IPS-NIHi11 (cell line): ENCODE data around the gene SPRR2G.
"Not testable (repeated sequence)": the region's sequence is repeated elsewhere in the genome, so short reads cannot be mapped to it uniquely, and the experiment has no call there.

Source experiments
- DNase-seq: peaks from one replicate; pipeline ENCODE4 v3.0.0; 2012; ENCODE audit warnings: mixed read lengths, low spot score

The SPRR2G gene

GRCh38 chr1:153150846-153151245 lies at the start of gene SPRR2G:
TSS of gene SPRR2G (minus strand) at chr1:153150890. CDS start at chr1:153150110, 780 bp downstream.
- DNase-seq = no peak

DNA sequence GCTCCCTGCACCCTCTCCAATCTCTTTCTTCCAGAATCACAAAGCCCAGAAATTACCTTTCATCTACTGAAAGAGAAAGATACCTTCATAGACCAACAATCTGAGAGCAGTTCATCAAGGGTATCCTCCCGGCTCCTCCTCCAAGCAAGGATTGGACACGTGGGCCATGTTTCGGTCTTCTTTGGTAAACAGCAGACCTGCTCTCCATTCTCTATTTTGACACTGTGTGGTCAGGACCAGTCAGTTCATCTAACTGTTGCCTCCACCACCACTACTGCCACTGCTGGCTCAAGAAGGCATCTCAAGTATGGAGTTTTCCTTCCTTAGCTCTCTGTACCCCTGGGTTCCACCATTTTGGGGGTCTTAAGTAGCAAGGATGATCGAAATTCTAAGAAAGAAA lies 44.5 kb upstream of the SPRR2G start:
- no peak for DNase-seq

DNA sequence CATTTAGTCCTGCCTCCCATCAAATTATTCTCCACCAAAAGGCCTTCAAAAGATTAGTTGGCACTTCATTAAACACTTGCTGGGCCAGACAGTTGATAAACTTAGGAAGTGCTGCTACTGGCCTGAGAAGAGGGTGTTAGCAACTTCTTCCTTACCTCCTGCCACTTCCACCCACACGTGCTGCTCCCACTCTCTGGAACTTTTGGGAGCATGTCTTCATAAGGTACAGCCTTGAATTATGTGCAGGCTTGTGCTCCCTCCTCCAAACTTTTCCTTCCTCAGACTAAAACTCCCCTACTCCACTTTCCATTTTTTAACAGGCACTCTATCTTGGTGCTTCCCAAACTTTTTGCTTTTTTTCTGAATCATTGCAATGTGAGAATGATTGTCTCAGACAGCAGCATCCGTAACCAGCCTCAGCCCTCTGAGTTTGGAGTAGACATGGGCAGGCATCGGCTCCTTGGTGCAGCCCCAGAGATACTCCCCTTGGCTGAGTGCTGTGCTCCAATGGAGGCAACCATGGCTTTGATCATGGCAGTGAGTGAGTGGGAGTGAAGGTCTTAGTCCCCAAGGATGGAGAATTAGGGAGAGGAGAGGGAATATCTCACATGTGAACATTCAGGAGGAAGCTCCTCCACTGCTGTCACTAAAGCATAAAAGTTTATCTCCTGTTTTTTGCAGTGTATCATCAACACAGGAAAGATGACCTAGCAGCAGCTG lies 43.8 kb upstream of the SPRR2G start:
- no peak for DNase-seq

- peak; percentile 60 for DNase-seq
Measured at GRCh38 chr1:153192697-153193096, 42.0 kb upstream of the SPRR2G start.

- DNase-seq = peak; percentile 31
Measured at GRCh38 chr1:153190373-153190772, 39.7 kb upstream of the SPRR2G start.

DNA sequence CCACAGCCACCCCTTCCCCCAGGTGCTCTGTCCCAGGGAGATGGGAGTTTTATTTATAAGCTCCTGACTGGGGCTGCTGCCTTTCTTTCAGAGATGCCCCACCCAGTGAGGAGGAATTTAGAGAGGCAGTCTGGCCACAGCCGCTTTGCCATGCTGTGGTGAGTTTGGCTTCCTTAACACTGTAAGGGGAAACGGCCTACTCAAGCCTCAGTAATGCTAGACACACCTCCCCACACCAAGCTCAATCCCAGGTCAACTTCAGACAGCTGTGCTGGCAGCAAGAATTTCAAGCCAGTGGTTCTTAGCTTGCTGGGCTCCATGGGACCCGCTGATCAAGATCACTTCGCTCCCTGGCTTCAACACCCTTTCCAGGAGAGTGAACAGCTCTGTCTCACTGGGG lies 37.6 kb upstream of the SPRR2G start:
- not testable (repeated sequence) for DNase-seq

GRCh38 chr1:153180556-153180955 lies 29.9 kb upstream of the SPRR2G start:
- DNase-seq = no peak

DNA sequence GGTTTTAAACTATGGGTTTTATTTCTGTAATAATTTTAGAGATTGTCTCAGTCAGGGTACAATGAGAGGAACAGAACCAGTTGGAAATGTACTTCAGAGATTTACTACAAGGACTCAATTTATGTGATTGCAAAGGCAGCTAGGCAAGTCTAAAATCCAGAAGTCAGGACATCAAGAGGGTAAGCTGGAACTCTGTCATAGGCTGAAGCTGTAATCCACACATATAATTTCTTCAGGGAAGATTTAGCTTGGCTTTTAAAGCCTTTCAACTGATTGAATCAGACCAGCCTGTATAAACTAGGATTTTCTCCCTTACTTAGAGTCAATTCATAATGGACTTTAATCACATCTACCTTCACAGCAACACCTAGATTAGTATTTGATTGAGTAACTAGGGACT lies 28.2 kb upstream of the SPRR2G start:
- no peak for DNase-seq

DNA sequence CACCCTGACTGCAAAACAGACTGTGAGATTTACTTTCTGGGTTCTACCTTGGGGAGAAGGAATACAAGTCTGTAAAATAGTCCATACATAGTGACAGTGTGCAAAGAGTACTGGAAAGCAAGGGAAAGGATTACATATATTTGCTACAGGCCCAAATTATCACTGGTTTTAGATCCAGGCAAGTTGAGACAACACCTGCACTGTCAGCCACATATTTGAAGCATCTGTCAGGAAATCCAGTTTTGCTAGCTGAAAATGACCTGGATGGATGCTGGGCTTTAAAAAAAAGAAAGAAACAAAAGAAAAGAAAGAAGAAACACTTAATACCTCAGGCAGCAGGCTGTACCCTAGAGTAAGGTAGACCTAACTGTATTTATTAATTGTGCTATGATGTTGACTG lies 23.9 kb upstream of the SPRR2G start:
- no peak for DNase-seq

- no peak for DNase-seq
Measured at GRCh38 chr1:153168686-153169085, 18.0 kb upstream of the SPRR2G start.

GRCh38 chr1:153155541-153155940 lies 4.9 kb upstream of the SPRR2G start:
- DNase-seq = no peak

GRCh38 chr1:153152481-153152880 lies 1.8 kb upstream of the SPRR2G start:
- DNase-seq = no peak

GRCh38 chr1:153141377-153141776 lies 9.3 kb downstream of the SPRR2G start:
- DNase-seq = no peak

DNA sequence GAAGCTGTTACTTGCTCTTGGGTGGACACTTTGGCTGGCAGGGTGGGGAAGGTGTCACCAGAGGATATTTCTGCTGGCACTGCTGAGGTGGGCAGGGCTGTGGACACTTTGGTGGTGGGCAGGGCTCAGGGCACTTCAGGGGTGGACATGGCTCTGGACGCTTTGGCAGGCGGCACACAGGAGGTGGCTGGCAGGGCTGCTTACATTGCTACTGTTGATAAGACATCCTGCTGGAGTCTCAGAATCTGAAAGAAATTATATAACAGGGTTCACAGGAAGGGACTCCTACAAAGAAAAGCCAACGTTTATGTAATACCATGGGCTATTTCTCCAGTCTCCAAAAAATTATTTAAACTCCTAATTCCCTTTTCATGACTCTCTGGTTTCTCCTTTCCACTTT lies 10.2 kb downstream of the SPRR2G start:
- DNase-seq = no peak

DNA sequence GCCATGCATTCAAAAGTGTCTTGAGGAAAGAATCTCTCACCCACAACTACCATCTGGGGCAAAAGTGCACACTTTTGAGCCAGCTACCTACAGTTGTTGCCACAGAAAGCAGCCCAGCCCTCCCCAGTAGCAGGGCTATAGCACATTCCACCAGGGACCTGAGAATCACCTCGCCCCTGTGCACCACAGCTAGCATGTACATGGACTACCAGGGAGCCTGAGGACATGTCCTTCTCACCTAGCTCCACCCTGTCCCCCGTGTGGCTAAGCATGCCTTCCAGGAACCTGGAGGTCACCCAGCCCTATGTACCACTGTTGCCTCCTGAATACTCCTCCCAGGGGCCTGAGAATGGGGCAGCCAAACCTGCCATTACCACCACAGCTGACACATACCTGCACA lies 16.9 kb downstream of the SPRR2G start:
- DNase-seq = no peak

DNA sequence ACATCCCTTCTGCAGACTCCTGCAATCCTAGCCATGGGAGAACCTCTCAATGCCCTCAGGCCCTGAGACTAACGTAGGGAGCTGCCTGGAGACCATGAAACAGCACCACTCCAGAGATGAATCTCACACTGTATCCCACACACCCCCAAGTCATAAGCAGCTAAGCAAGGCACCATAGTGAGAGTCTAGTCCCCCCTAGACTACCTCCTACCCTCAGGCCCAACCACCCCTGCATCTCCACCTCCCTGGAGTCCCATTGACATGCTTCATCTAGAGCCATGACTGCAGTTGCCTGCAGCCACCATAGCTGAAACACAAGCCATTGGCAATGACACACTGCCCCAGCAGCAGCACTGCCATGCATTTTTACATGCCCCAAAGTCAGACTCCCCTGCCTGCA lies 17.4 kb downstream of the SPRR2G start:
- no peak for DNase-seq

- not testable (repeated sequence) for DNase-seq
Measured at GRCh38 chr1:153128688-153129087, 22.0 kb downstream of the SPRR2G start.

DNA sequence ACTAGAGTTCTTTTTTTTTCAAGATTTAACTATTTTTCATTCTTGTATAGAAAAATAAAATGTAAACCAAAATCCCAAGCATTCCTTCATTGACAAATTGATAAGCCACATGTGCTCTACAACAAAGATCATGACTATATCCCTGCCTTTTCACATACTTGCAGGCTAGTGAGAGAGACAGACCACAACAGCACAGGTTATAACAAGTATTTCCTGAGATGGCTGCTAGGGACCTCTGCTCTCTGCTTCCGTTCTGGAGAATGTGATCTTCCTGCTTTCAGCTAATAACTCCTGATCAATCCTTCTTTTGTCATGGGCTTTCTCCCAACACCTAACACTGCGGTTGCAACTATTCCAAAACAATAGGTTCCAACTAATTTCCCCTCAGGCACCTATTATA lies 23.4 kb downstream of the SPRR2G start:
- no peak for DNase-seq

DNA sequence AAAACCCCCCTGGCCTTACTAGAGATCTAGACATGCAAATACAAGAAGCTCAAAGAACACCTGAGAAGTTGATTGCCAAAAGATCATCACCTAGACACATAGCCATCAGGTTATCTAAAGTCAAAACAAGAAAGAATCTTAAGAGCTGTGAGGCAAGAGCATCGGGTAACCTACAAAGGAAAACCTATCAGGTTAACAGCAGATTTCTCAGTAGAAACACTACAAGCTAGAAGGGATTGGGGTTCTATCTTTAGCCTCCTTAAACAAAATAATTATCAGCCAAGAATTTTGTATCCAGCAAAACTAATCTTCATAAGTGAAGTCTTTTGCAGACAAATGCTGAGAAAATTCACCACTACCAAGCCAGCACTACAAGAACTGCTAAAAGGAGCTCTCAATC lies 25.2 kb downstream of the SPRR2G start:
- DNase-seq = no peak

DNA sequence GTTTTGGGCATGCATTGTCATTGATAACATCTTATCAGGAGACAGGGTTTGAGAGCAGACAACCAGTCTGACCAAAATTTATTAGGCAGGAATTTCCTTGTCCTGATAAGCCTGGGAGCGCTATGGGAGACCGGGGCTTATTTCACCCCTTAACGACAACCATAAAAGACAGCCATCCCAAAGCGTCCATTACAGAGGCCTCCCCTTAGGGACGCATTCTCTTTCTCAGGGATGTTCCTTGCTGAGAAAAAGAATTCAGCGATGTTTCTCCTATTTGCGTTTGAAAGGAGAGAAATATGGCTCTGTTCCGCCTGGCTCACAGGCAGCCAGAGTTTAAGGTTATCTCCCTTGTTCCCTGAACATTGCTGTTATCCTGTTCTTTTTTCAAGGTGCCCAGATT lies 26.9 kb downstream of the SPRR2G start:
- not testable (repeated sequence) for DNase-seq

DNA sequence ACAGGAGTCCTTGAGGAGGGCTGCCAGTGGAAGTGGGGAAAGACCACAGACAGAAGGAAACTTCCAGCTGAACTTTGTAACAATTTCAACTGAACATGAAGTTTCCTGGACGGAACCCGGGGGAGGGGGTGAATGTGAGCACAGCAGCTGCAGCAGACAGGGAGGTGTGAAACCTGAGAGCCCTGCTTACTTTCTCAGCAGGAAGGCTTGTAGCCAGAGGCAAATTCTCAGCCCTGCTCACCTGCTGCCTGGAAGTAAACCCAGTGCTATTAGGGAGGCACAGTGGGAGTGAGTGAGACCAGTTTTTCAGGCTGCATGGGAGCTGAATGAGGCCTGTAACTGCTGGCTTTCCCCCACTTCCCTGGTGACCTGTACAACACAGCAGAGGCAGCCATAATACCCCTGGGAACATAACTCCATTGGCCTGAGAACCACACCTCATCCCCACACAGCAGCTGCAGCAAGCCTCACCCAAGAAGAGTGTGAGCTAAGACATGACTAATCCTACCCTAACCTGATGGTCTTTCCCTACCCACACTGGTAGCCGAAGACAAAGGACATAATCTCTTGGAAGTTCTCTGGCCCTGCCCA lies 27.8 kb downstream of the SPRR2G start:
- DNase-seq = peak; percentile 75

- no peak for DNase-seq
Measured at GRCh38 chr1:153120945-153121344, 29.7 kb downstream of the SPRR2G start.

DNA sequence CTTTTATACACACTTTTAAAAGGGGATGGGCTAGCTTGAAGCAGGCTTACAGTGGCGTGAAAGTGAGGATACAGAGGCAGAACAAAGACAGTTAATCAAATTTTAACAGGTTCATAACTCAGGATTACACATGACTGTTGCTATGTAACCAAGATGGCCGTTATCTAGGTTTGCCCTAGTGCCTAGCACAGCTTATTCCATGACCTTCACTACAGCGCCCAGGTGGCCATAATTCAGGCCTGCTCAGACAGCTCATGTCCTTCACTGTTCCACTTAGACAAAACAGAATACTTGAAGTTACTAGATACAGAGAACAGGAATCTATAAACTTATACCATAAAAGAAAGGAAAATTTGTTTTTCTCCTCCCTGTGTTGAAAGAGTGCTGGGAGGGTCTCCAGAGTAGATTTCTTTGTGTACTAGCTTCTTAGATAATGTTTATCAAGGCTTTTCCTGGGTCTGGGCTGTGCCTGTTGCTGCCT lies 31.2 kb downstream of the SPRR2G start:
- no peak for DNase-seq

- not testable (repeated sequence) for DNase-seq
Measured at GRCh38 chr1:153115264-153115663, 35.4 kb downstream of the SPRR2G start.
